GM18907 (cell line): ENCODE data around the gene SH2D1A.
"Not testable (repeated sequence)": the region's sequence is repeated elsewhere in the genome, so short reads cannot be mapped to it uniquely, and the experiment has no call there.

Experiments
- ATAC-seq: cut with Tn5 transposase; IDR thresholded peaks from one replicate; pipeline ENCODE4 v1.9.1; 2021; ENCODE audit warnings: mild to moderate bottlenecking, moderate library complexity; ENCODE audit not compliant: unreplicated experiment

Gene SH2D1A

GRCh38 chrX:124346117-124346876 is at the start of gene SH2D1A:
SH2D1A (plus strand) TSS chrX:124346563; CDS start chrX:124346643, 80 bp downstream.
- ATAC-seq, result no peak

GRCh38 chrX:124299323-124299722 is 47.0 kb upstream of the SH2D1A start:
- not testable (repeated sequence) for ATAC-seq

GRCh38 chrX:124300405-124300804 is 46.0 kb upstream of the SH2D1A start:
- no peak for ATAC-seq

GRCh38 chrX:124307253-124307907 is 39.0 kb upstream of the SH2D1A start:
- ATAC-seq, result no peak

GRCh38 chrX:124325732-124326131 is 20.6 kb upstream of the SH2D1A start:
- no peak for ATAC-seq

- no peak for ATAC-seq
Observed at GRCh38 chrX:124328765-124329164, 17.6 kb upstream of the SH2D1A start.

GRCh38 chrX:124332481-124333424 is 13.6 kb upstream of the SH2D1A start, which contains the start of gene TEX13D:
TEX13D (plus strand) TSS chrX:124332660; CDS start chrX:124332918, 258 bp downstream.
- ATAC-seq, result no peak

- no peak for ATAC-seq
Observed at GRCh38 chrX:124333862-124334261, 12.5 kb upstream of the SH2D1A start.

GRCh38 chrX:124334555-124334954 is 11.8 kb upstream of the SH2D1A start:
- ATAC-seq, result not testable (repeated sequence)

GRCh38 chrX:124335598-124335997 is 10.8 kb upstream of the SH2D1A start:
- ATAC-seq, result no peak

GRCh38 chrX:124337916-124338315 is 8.4 kb upstream of the SH2D1A start:
- no peak for ATAC-seq

- ATAC-seq, result no peak
Observed at GRCh38 chrX:124338733-124339514, 7.4 kb upstream of the SH2D1A start.

- no peak for ATAC-seq
Observed at GRCh38 chrX:124341396-124342132, 4.8 kb upstream of the SH2D1A start.

GRCh38 chrX:124342174-124342867 is 4.0 kb upstream of the SH2D1A start:
- ATAC-seq, result no peak

GRCh38 chrX:124343016-124343415 is 3.3 kb upstream of the SH2D1A start:
- ATAC-seq, result no peak

GRCh38 chrX:124344246-124344645 is 2.1 kb upstream of the SH2D1A start:
- no peak for ATAC-seq

- ATAC-seq, result no peak
Observed at GRCh38 chrX:124346877-124347241, 496 bp downstream of the SH2D1A start.

- ATAC-seq, result no peak
Observed at GRCh38 chrX:124347242-124347641, 879 bp downstream of the SH2D1A start.

GRCh38 chrX:124348182-124348581 is 1.8 kb downstream of the SH2D1A start:
- ATAC-seq, result no peak
